NCI-H128 (cell line): ENCODE results near the gene ARHGAP8.
"Not testable (repeated sequence)": the region's sequence is repeated elsewhere in the genome, so short reads cannot be mapped to it uniquely, and the experiment has no call there.

ENCODE experiments used
- DNase-seq: peaks from one replicate; lab custom pipeline; 2025; ENCODE audit not compliant: unreplicated experiment; lab: John Stamatoyannopoulos, UW

ARHGAP8 gene

GRCh38 chr22:44825310-44826150 is 73.2 kb downstream of the ARHGAP8 start:
- no peak for DNase-seq

GRCh38 chr22:44827666-44828190 is 75.4 kb downstream of the ARHGAP8 start:
- DNase-seq, result no peak

GRCh38 chr22:44828193-44828592 is 75.8 kb downstream of the ARHGAP8 start:
- DNase-seq, result no peak

GRCh38 chr22:44831885-44832284 is 79.5 kb downstream of the ARHGAP8 start:
- DNase-seq, result no peak

GRCh38 chr22:44834065-44834464 is 81.7 kb downstream of the ARHGAP8 start:
- DNase-seq, result no peak

- DNase-seq, result no peak
These were observed 85.1 kb downstream of the ARHGAP8 start for GRCh38 chr22:44837481-44837880.

GRCh38 chr22:44838316-44839016 is 86.1 kb downstream of the ARHGAP8 start:
- no peak for DNase-seq

- no peak for DNase-seq
These were observed 86.7 kb downstream of the ARHGAP8 start for GRCh38 chr22:44839061-44839460.

GRCh38 chr22:44839721-44840120 is 87.3 kb downstream of the ARHGAP8 start:
- no peak for DNase-seq

GRCh38 chr22:44840611-44841322 is 88.4 kb downstream of the ARHGAP8 start:
- DNase-seq, result no peak

- DNase-seq, result no peak
These were observed 90.0 kb downstream of the ARHGAP8 start for GRCh38 chr22:44842417-44842816.

- no peak for DNase-seq
These were observed 92.8 kb downstream of the ARHGAP8 start for GRCh38 chr22:44845191-44845590.

GRCh38 chr22:44845796-44846720 is 93.7 kb downstream of the ARHGAP8 start:
- DNase-seq, result no peak

GRCh38 chr22:44846726-44847275 is 94.4 kb downstream of the ARHGAP8 start:
- DNase-seq, result no peak

- no peak for DNase-seq
These were observed 95.0 kb downstream of the ARHGAP8 start for GRCh38 chr22:44847380-44847779.

- no peak for DNase-seq
These were observed 95.5 kb downstream of the ARHGAP8 start for GRCh38 chr22:44847892-44848291.

GRCh38 chr22:44848296-44848741 is 95.9 kb downstream of the ARHGAP8 start:
- DNase-seq, result no peak

- DNase-seq, result no peak
These were observed 96.5 kb downstream of the ARHGAP8 start for GRCh38 chr22:44848791-44849420.

- DNase-seq, result no peak
These were observed 98.6 kb downstream of the ARHGAP8 start for GRCh38 chr22:44850946-44851345.

- DNase-seq, result not testable (repeated sequence)
These were observed 102.3 kb downstream of the ARHGAP8 start for GRCh38 chr22:44854641-44855040.
